SK-N-MC (cell line): ENCODE data around the gene CARMIL1.

ENCODE experiments used
- DNase-seq: peaks from one replicate; pipeline ENCODE4 v3.0.0-alpha.2; 2011; ENCODE audit warnings: low read depth, low spot score
- H3K27ac ChIP-seq: fragments of 200-600 bp; sonication (generic); 2 replicates; pipeline ENCODE4 v1.5.1; 2016; ENCODE audit warnings: mixed run types
- H3K36me3 ChIP-seq: fragments of 200-600 bp; sonication (generic); 2 replicates; pipeline ENCODE4 v1.6.1; 2017; ENCODE audit warnings: antibody characterized with exemption, low read length, mixed read lengths; ENCODE audit not compliant: insufficient read depth
- H3K4me3 ChIP-seq: fragments of 200-600 bp; sonication (generic); 2 replicates; pipeline ENCODE4 v1.5.1; 2016
- H3K9ac ChIP-seq: fragments of 200-600 bp; sonication (generic); 2 replicates; pipeline ENCODE4 v1.8.0; 2017; ENCODE audit warnings: mixed run types, mixed read lengths; ENCODE audit not compliant: insufficient read length
- H3K9me3 ChIP-seq: fragments of 200-600 bp; sonication (generic); 2 replicates; pipeline ENCODE4 v1.6.1; 2017; ENCODE audit warnings: low read depth, mild to moderate bottlenecking, antibody characterized with exemption, low read length, moderate library complexity, mixed read lengths
- EZH2 ChIP-seq: fragments of 200-600 bp; sonication (generic); IDR thresholded peaks from one replicate; pipeline ENCODE4 v1.6.1; 2017; ENCODE audit warnings: antibody characterized with exemption
- FOXP2 ChIP-seq: optimal IDR thresholded peaks from 2 replicates; pipeline ENCODE3; 2011; ENCODE audit warnings: mild to moderate bottlenecking, moderate library complexity; ENCODE audit not compliant: insufficient read depth; ENCODE audit errors: extremely low read length, control extremely low read depth
- POLR2AphosphoS5 ChIP-seq: IDR thresholded peaks from 2 replicates; pipeline ENCODE4 v1.6.1; 2012; ENCODE audit warnings: mild to moderate bottlenecking, low read depth, low read length, borderline replicate concordance

Gene CARMIL1

DNA sequence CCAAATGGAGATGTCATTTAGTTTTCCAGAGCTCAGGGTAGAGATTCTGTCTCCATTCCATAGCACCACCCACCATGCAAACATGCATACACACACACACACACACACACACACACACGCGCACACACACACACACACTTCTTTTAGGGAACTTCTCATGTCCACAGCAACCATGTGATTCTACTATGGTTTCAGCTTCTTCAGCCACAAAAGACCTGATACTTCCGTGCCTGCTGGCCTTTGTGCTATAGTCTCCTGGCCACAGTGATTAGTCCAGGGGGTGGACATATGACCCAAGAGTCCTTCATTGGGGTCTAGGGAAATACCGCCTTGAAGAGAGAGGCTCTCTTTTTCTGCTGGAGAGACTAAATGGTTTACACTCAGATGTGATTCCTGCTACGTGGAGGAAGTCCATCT, 53.5 kb downstream of the CARMIL1 start:
- H3K9me3 ChIP-seq = no peaks in the 10 kb centered on the region
- H3K9ac ChIP-seq = no peak overlapping the region
- no peak for TF ChIP-seq EZH2
- no peak for TF ChIP-seq FOXP2
- no peak for TF ChIP-seq POLR2AphosphoS5
- no peak for DNase-seq
- no peak overlapping the region for H3K4me3 ChIP-seq
- H3K27ac ChIP-seq = no peak overlapping the region
- no peaks in the 10 kb centered on the region for H3K36me3 ChIP-seq

DNA sequence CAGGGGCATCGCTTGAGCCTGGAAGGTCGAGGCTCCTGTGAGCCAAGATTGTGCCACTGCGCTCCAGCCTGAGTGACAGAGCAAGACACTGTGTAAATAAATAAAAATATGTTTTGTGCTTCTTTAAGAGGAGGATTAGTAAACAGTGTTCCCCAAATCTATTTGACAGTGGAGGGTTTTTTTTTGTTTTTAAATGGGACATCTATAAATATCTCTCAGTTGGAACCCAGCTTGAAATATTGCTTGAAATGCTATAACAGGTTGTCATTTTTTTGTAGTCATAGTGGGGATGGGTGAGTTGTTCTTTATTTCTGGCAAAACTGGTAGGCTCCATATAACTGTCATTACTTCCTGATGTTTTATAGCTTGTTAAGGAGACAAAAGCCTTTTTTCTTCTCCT, 54.3 kb downstream of the CARMIL1 start:
- no peak overlapping the region for H3K4me3 ChIP-seq
- TF ChIP-seq POLR2AphosphoS5 = no peak
- no peak for TF ChIP-seq FOXP2
- TF ChIP-seq EZH2 = no peak
- H3K9ac ChIP-seq = no peak overlapping the region
- H3K9me3 ChIP-seq = no peaks in the 10 kb centered on the region
- H3K36me3 ChIP-seq = no peaks in the 10 kb centered on the region
- no peak overlapping the region for H3K27ac ChIP-seq
- DNase-seq = no peak

DNA sequence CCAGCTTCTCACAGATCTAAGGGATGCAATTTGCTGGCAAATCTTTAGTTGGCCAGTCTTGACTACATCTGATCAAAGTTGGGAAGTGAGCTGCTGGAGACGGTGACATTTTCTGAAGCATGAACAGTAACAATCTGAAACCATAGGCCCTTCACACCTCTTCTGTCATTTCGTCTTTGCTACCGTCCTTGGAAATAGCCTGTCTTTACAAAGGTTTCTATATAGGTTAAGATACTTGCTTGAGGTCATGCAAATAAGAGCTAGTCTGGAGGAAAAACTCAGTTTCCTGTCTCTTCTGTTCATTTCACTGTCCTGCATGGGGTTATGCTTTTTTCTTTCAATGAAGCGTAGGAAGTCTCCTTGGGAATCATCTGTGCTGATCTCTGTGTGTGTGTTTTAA, 55.6 kb downstream of the CARMIL1 start:
- DNase-seq = no peak
- H3K4me3 ChIP-seq = no peak overlapping the region
- no peaks in the 10 kb centered on the region for H3K36me3 ChIP-seq
- TF ChIP-seq POLR2AphosphoS5 (no peak), EZH2 (no peak), FOXP2 (no peak)
- H3K9me3 ChIP-seq = no peaks in the 10 kb centered on the region
- no peak overlapping the region for H3K9ac ChIP-seq
- H3K27ac ChIP-seq = no peak overlapping the region

DNA sequence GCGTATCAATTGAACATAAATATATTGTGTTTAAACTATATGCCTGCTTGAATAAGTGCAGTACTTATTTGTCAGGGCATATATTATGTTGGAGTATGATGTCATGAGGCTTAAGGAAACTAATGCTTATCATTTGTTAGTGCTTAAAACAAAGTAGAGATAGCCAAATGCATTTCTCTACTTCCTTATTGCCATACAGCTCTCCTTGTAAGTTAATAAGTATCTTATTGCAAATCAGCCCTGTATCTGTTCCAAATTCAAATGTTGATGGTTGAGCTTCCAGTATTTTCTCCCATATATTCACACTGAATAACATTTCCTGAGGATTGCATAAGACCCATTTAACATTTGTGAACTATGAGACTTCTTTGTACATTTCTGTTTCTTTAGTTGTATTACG, 57.8 kb downstream of the CARMIL1 start:
- Histone ChIP-seq H3K9ac (peak overlapping the region; percentile 5), H3K36me3 (no peaks in the 10 kb centered on the region), H3K4me3 (no peak overlapping the region), H3K27ac (peak overlapping the region; percentile 55), H3K9me3 (no peaks in the 10 kb centered on the region)
- TF ChIP-seq POLR2AphosphoS5 (no peak), FOXP2 (no peak), EZH2 (no peak)
- DNase-seq = no peak

DNA sequence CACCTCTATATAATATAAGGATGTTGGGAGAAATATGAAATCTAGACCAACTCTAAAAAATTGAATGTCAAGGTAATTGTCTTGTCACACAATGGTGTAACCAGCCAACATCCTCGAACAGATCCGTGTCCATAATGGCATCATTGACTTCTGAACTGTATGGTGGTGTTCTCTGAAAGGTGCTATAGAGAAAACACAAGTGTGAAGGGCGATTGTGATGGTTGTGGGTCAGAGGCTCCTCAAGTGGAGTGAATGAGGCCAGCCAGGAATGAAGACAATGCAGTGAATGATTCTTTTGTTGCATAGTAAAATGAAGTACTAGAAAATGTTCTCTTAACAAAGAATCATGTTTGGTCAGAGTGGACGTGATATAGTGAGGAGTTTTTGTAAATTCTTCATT, 58.3 kb downstream of the CARMIL1 start:
- Histone ChIP-seq H3K4me3 (no peak overlapping the region), H3K9ac (peak overlapping the region; percentile 5), H3K27ac (peak overlapping the region; percentile 55; the same call in 1 of the 2 replicates), H3K36me3 (no peaks in the 10 kb centered on the region), H3K9me3 (no peaks in the 10 kb centered on the region)
- no peak for DNase-seq
- TF ChIP-seq FOXP2 = no peak
- TF ChIP-seq EZH2 = no peak
- no peak for TF ChIP-seq POLR2AphosphoS5

- no peaks in the 10 kb centered on the region for H3K36me3 ChIP-seq
- no peaks in the 10 kb centered on the region for H3K9me3 ChIP-seq
- TF ChIP-seq EZH2 (no peak), FOXP2 (no peak), POLR2AphosphoS5 (no peak)
- no peak overlapping the region for H3K27ac ChIP-seq
- no peak for DNase-seq
- no peak overlapping the region for H3K9ac ChIP-seq
- H3K4me3 ChIP-seq = no peak overlapping the region
Measured at GRCh38 chr6:25340431-25341202, 61.4 kb downstream of the CARMIL1 start.

DNA sequence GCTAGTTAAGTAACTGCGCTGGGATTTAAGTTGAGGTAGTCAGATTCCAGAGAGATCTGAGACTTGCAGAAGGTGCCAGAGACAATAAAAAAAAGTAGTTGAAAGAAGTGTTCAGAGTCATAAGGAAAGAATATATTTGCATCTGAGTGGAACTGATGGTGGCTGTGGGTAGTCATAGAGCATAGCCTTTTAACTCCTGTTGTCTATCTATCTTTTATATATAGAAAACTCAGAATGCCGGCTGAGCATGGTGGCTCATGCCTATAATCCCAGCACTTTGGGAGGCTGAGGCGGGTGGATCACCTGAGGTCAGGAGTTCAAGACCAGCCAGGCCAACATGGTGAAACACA, 62.0 kb downstream of the CARMIL1 start:
- no peaks in the 10 kb centered on the region for H3K9me3 ChIP-seq
- no peak overlapping the region for H3K4me3 ChIP-seq
- no peak overlapping the region for H3K27ac ChIP-seq
- TF ChIP-seq POLR2AphosphoS5 (no peak), EZH2 (no peak), FOXP2 (no peak)
- DNase-seq = no peak
- H3K9ac ChIP-seq = no peak overlapping the region
- H3K36me3 ChIP-seq = no peaks in the 10 kb centered on the region

DNA sequence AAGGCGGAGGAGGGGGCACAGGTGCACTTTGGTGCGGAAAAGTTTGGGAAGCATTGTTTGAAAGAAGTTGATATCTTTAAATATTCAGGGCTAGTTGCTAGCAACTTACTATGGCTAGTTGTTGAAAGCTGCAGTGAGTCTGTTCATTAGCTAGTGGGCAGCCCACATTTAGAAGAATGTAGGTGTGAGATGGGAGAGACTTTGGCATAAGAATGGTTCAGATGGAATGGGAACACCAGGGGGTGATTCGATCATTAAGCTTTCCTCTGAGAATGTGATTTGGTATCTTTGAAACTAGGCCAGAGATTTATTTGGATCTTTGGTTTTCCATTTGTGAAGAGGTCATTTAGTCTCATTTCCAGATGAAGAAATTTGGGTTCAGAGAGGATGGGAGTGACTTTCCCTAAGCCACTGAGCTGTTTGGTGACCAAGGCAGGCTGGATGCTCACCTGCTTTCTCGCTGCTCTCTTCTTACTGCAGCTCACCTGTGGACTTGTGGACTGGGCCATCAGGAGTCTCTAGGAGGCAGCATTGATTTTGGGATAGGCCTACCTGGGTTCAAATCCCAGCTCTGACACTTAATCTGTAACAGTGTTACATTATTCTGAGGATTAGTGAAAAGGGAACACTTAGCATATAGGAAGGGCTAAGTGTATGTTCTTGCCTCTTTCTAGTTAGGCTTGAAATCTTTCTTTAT, 62.9 kb downstream of the CARMIL1 start:
- TF ChIP-seq EZH2 = no peak
- TF ChIP-seq FOXP2 = no peak
- no peak for TF ChIP-seq POLR2AphosphoS5
- no peak for DNase-seq
- Histone ChIP-seq H3K36me3 (no peaks in the 10 kb centered on the region), H3K9ac (no peak overlapping the region), H3K9me3 (no peaks in the 10 kb centered on the region), H3K27ac (no peak overlapping the region), H3K4me3 (no peak overlapping the region)

- no peak overlapping the region for H3K9ac ChIP-seq
- TF ChIP-seq POLR2AphosphoS5 (no peak), FOXP2 (no peak), EZH2 (no peak)
- no peak overlapping the region for H3K27ac ChIP-seq
- no peaks in the 10 kb centered on the region for H3K9me3 ChIP-seq
- no peak overlapping the region; the same call in 1 of the 2 replicates for H3K4me3 ChIP-seq
- H3K36me3 ChIP-seq = no peaks in the 10 kb centered on the region
- DNase-seq = no peak
Measured at GRCh38 chr6:25342802-25343201, 63.6 kb downstream of the CARMIL1 start.

DNA sequence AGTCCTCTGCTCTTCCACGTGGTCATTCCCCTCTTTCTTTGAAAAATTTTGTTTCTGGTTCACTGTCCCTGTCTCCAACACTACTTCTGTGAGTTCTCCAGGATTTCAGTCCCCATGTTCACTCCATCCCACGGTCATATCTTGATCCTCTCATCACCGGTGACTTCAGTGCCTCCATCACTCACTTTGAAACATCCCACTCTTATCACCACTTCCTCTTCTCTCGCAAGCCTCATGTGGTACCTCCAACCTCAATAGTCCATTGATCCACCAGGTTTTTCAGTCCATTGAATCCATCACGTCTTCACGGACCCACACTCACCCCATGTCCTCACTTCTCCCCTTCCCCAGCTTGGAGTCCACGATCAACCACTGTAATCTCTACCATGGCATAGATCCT, 64.8 kb downstream of the CARMIL1 start:
- Histone ChIP-seq H3K4me3 (no peak overlapping the region), H3K36me3 (no peaks in the 10 kb centered on the region), H3K9ac (no peak overlapping the region), H3K9me3 (no peaks in the 10 kb centered on the region), H3K27ac (no peak overlapping the region)
- TF ChIP-seq POLR2AphosphoS5 (no peak), EZH2 (no peak), FOXP2 (no peak)
- no peak for DNase-seq
